BE2C (cell line): Measurements from ENCODE around the gene AKT2.

Experiments used
- DNase-seq: peaks from one replicate; pipeline ENCODE4 v3.0.0-alpha.2; 2020
- H3K27me3 ChIP-seq: fragments of 250-450 bp; sonication (Bioruptor Pico); 2 replicates; pipeline ENCODE4 v1.5.1; 2020; ENCODE audit warnings: mild to moderate bottlenecking
- H3K36me3 ChIP-seq: fragments of 250-450 bp; sonication (Bioruptor Pico); 2 replicates; pipeline ENCODE4 v1.5.1; 2020; ENCODE audit warnings: mild to moderate bottlenecking
- H3K4me1 ChIP-seq: fragments of 250-450 bp; sonication (Bioruptor Pico); 2 replicates; pipeline ENCODE4 v1.5.1; 2020
- H3K4me3 ChIP-seq: 2 replicates; pipeline ENCODE4 v1.5.1; 2011; ENCODE audit warnings: low read depth, low read length
- H3K9me3 ChIP-seq: fragments of 250-450 bp; sonication (Bioruptor Pico); 2 replicates; pipeline ENCODE4 v1.5.1; 2020
- CTCF ChIP-seq: IDR thresholded peaks from 2 replicates; pipeline ENCODE4 v1.5.1; 2012; ENCODE audit warnings: mild to moderate bottlenecking, low read depth, low read length

Gene AKT2

GRCh38 chr19:40244579-40245317 is 40.4 kb downstream of the AKT2 start:
- TF ChIP-seq CTCF = no peak
- no peaks in the 10 kb centered on the region for H3K27me3 ChIP-seq
- no peak overlapping the region for H3K4me3 ChIP-seq
- DNase-seq = no peak
- peaks cover 18% of the 10 kb centered on the region for H3K36me3 ChIP-seq
- H3K9me3 ChIP-seq = no peaks in the 10 kb centered on the region
- H3K4me1 ChIP-seq = no peaks in the 10 kb centered on the region

GRCh38 chr19:40243181-40243580 is 42.0 kb downstream of the AKT2 start:
- no peaks in the 10 kb centered on the region for H3K27me3 ChIP-seq
- no peaks in the 10 kb centered on the region for H3K4me1 ChIP-seq
- no peak overlapping the region for H3K4me3 ChIP-seq
- H3K36me3 ChIP-seq = peaks cover 32% of the 10 kb centered on the region
- no peak for DNase-seq
- TF ChIP-seq CTCF = no peak
- no peaks in the 10 kb centered on the region for H3K9me3 ChIP-seq

GRCh38 chr19:40242480-40242879 is 42.7 kb downstream of the AKT2 start:
- no peak for TF ChIP-seq CTCF
- no peak for DNase-seq
- Histone ChIP-seq H3K4me1 (no peaks in the 10 kb centered on the region), H3K27me3 (no peaks in the 10 kb centered on the region), H3K9me3 (no peaks in the 10 kb centered on the region), H3K4me3 (no peak overlapping the region), H3K36me3 (peaks cover 39% of the 10 kb centered on the region)

- Histone ChIP-seq H3K4me1 (no peaks in the 10 kb centered on the region), H3K27me3 (no peaks in the 10 kb centered on the region), H3K9me3 (no peaks in the 10 kb centered on the region), H3K4me3 (no peak overlapping the region), H3K36me3 (peaks cover 45% of the 10 kb centered on the region)
- no peak for DNase-seq
- TF ChIP-seq CTCF = no peak
These were observed 43.2 kb downstream of the AKT2 start for GRCh38 chr19:40241809-40242384.

- H3K36me3 ChIP-seq = peaks cover 45% of the 10 kb centered on the region
- no peaks in the 10 kb centered on the region for H3K27me3 ChIP-seq
- no peaks in the 10 kb centered on the region for H3K4me1 ChIP-seq
- no peak for TF ChIP-seq CTCF
- H3K9me3 ChIP-seq = no peaks in the 10 kb centered on the region
- no peak for DNase-seq
- no peak overlapping the region for H3K4me3 ChIP-seq
These were observed 43.9 kb downstream of the AKT2 start for GRCh38 chr19:40241125-40241808.

GRCh38 chr19:40240332-40240731 is 44.8 kb downstream of the AKT2 start:
- Histone ChIP-seq H3K4me3 (no peak overlapping the region), H3K9me3 (no peaks in the 10 kb centered on the region), H3K27me3 (no peaks in the 10 kb centered on the region), H3K36me3 (peaks cover 49% of the 10 kb centered on the region), H3K4me1 (no peaks in the 10 kb centered on the region)
- no peak for TF ChIP-seq CTCF
- no peak for DNase-seq
